Stimulated activated naive CD8-positive, alpha-beta T cell treated with anti-CD3 and anti-CD28 coated beads, Interleukin-15, Interleukin-2, amounts not matched to agents 100 U/mL and 50 U/mL, for 24 hours (primary cell): ENCODE measurements around the gene CDK11A.
A peak's percentile ranks its signal among the peaks of the same experiment; 100 is the strongest.
"Not testable (repeated sequence)": the region's sequence is repeated elsewhere in the genome, so short reads cannot be mapped to it uniquely, and the experiment has no call there.

Source experiments
- ATAC-seq: fragments of 150-1000 bp; cut with Tn5 transposase; one replicate; pipeline ENCODE4 v1.10.0; 2021
- DNase-seq: peaks from one replicate; pipeline ENCODE4 v3.0.0; 2021

Gene CDK11A

DNA sequence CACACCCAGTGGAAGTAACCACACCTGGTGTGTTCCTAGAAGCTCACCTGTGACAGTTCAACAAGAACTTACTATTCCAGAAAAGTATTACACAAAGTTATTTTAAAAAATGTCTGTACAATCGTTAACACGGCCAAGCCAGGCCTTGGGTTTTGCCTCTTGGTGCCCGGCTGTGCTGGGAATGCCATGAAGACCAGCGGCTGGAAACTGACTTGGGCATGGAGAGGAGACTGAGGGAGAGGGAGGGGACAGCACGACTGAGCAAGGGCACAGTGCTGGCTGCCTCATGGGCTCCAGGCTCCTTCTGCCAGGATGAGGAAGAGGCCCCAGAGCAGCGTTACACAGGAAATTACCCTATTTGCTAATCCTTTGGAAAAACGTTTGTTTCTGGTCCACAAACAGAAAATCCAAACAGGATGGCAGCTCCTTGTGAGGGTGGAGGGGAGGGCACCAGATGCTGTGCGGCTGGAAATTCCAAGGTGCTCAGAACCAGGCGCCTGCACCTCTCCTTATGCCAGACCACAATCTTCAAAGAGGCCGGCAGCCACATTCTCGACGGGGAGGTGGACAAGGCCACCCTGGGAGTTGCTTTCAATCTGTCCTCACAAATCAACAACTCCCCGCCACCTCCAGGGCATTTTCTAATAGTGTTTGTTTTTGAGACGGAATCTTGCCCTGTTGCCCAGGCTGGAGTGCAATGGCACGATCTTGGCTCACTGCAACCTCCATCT is 61.2 kb downstream of the CDK11A start:
- not testable (repeated sequence) for DNase-seq, ATAC-seq

GRCh38 chr1:1662392-1662791 is 61.8 kb downstream of the CDK11A start:
- not testable (repeated sequence) for DNase-seq, ATAC-seq

- peak; percentile 100 for DNase-seq
Measured at GRCh38 chr1:1658583-1659549, 65.3 kb downstream of the CDK11A start, which contains the start of gene CDK11B. CDK11B (minus strand) TSS chr1:1659004; CDS start chr1:1657485, 1,519 bp downstream.

More at GRCh38 chr1:1658583-1659549, 65.3 kb downstream of the CDK11A start, which contains the start of gene CDK11B:
- peak; percentile 98 for ATAC-seq
